ENCODE data around the gene XBP1.
A peak's percentile ranks its signal among the peaks of the same experiment; 100 is the strongest.
"Not testable (repeated sequence)": the region's sequence is repeated elsewhere in the genome, so short reads cannot be mapped to it uniquely, and the experiment has no call there.

The XBP1 gene

GRCh38 chr22:28817919-28818859 is 17.8 kb upstream of the XBP1 start:
- peak; percentile 74 for DNase-seq

- no peak for DNase-seq
These were observed 16.7 kb upstream of the XBP1 start for GRCh38 chr22:28817064-28817463.

- no peak for DNase-seq
These were observed 15.4 kb upstream of the XBP1 start for GRCh38 chr22:28815729-28816128.

- DNase-seq, result no peak
These were observed 14.7 kb upstream of the XBP1 start for GRCh38 chr22:28815111-28815510.

- no peak for DNase-seq
These were observed 13.6 kb upstream of the XBP1 start for GRCh38 chr22:28813772-28814518.

- no peak for DNase-seq
These were observed 12.1 kb upstream of the XBP1 start for GRCh38 chr22:28812516-28812915.

DNA sequence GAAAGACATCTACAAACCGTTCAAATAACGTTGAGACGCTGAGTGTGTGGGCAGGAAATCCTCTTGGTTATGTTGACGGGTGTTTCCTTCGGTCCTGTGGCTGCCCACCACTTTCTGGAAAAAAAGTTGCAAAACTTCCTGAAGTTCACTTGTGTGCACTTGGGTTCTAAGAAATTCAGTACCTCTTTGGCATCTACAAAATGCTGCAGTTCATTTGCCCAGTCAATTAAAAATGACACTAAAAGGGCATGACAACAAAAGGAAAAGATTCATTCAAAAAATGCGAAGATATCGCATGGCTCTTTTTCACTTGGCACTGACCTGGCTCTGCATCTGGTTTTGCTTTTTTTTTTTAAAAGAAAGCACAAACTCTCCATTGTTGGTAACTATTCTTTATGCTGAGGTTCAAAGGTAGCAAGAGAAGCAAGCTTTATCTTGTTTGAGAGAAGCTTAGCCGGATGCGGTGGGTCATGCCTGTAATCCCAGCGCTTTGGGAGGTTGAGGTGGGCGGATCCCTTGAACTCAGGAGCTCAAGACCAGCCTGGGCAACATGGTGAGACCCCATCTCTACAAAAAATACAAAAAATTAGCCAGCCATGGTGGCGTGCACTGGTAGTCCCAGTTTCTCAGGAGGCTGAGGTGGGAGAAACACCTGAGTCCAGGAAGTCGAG is 10.6 kb upstream of the XBP1 start:
- no peak for DNase-seq

DNA sequence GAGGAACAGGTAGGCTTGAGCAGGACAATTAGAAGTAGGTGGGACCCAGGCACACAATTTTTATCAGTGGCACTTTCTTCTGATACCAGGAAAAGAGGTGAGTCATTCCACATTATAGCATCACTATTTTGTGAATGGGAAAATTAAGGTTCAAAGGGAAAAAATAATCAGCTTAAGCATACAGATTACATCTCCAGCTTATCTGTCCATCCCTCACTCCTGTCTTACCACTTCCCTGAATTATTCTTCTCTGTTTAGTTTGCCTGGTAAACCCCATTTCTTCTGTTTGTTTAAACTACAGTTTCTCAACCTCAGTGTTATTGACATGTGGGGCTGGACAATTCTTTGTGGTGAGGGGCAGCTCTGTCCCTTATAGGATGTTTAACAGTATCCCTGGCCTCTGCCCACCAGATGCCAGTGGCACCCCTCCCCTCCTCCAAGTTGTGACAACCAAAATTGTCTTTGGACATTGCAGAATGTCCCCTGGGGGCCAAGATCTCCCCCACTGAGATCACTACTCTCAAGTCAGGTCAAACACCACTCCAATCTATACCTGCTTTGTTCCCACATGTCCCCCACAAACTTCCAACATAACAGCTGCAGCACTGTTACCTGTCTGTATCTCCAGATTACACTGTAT is 8.5 kb upstream of the XBP1 start:
- DNase-seq, result no peak

DNA sequence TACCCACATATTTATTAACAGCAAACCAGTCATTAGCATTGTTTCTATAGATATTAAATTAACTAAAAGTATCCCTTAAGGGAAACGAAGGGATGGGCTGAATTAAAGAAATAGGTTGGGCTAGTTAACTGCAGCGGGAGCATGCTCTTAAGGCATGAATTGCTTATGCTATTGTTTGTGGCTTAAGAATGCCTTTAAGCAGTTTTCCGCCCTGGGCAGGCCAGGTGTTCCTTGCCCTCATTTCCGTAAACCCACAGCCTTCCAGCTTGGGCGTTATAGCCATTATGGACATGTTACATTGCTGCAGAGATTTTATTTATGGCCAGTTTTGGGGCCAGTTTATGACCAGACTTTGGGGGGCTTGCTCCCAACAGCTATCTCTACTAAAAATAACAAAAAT is 5.1 kb upstream of the XBP1 start:
- DNase-seq, result not testable (repeated sequence)

DNA sequence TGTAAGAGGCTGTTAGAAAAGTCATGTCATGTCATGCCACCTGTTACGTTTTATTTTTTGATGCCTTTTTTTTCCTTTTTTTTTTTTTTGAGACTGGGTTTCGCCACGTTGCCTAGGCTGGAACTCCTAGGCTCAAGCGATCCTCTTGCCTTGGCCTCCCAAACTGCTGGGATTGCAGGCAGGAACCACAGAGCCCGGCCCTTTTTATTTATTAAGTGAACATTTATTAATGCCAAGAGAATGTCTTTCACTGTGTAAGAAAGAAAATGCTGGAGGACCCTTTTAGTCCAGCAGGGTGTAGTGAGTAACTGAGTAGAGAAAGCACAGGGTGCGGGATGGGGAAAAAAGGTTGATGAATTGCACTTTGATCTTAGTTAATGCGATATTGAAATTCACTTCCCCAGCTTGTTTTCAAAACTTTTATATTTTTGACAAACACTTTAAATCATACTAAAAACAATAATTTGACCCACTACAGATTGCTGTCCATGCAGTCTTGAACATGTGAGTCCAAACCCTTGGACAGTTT is 2.3 kb upstream of the XBP1 start:
- no peak for DNase-seq

DNA sequence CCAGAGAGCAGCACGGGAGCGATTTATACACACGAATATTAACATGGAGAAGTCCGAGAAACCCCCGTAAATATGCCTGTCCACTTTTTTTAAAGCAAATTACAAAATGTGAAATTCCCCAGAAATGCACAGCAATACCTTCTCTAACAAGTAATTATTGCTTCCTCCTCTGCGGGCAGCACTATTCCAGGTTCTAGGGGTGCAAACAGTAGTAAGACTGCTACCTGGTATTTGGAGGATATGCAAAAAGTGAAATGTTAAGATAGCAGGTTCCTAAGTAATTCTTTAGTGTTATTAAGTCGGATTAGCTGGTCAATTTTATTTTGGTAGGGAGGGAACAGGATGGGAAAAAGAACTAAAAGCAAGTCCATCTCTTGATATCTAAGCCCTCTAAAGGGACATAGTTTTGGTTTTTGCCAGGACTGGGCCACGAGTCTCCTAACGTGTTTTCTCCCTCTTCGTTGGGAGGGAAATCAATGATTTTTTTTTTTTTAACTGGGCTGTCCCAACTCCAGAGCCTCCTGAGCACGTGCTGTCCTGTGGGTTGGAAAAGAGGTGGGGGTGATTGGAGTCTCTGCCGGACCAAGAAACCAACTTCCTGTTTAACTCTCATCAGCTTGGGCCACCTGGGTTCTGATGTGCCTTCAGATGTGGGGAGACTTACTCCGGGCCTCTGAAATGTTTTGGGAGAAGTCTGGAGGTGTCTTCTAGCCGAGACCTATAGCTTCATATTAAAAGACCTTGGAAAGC is 1.7 kb upstream of the XBP1 start:
- DNase-seq, result no peak

DNA sequence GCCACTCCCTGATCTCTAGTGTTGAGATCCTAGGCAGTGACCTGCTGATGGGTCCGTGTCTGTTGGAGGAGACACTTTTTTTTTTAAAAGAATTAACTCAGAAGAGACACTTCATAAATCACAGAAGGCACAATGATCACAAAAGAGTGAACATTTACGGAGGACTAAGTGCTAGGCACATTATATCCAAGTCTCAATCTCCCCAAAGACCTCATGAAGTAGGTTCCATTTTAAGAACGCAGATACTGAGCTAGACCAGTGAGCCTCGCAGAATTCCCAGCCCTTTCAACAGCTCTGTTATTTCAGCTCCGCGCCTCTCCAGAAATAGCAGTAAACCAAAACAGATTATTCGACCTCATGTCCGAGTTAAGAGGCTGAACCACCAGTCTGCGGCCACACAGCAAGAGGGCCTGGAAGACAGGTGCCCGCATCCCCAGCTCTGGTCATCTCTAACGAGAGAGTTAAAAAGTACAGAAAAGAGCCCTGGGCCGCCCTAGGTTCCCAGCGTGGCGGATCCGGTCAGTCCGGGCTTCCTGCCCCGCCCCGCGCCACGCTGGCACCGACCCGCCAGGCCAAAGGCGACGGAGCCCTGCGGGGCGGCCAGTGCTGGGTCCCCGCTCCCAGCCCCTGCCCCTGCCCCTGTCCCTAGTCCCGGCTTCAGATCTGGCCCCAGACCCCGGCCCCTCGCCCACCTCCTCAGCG is 612 bp downstream of the XBP1 start:
- DNase-seq, result no peak

DNA sequence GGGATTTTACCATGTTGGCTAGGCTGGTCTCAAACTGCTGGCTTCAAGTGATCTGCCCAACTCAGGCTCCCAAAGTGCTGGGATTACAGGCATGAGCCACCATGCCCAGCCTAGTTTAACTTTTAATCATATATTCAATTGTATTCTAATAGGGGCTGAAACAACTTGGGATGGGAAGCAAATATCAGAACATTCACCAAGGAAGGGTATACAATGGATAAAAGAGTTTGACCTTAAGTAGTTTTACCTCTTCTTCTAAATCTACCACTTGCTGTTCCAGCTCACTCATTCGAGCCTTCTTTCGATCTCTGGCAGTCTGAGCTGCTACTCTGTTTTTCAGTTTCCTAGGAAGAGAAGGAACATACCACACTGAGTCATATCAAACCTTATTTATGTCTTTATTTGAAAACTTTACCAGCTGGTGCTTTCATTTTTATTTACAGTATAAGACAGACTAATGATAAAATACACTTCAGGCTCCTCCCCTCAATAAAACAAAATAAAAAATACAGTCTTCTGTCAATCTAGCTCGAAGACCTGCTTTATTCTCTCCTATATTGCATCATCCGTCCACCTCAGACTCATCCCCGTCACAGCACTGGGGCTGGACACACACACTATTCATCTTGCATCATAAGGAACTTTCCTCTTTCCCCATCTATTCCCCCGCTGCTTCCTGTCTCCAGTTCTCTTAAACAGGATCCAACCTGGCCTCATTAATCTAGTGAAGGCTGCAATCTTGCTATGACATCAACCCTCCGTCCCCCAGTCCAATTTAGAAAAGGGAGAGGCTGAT is 1.4 kb downstream of the XBP1 start:
- DNase-seq, result no peak

- no peak for DNase-seq
These were observed 4.2 kb downstream of the XBP1 start for GRCh38 chr22:28795932-28796856.

DNA sequence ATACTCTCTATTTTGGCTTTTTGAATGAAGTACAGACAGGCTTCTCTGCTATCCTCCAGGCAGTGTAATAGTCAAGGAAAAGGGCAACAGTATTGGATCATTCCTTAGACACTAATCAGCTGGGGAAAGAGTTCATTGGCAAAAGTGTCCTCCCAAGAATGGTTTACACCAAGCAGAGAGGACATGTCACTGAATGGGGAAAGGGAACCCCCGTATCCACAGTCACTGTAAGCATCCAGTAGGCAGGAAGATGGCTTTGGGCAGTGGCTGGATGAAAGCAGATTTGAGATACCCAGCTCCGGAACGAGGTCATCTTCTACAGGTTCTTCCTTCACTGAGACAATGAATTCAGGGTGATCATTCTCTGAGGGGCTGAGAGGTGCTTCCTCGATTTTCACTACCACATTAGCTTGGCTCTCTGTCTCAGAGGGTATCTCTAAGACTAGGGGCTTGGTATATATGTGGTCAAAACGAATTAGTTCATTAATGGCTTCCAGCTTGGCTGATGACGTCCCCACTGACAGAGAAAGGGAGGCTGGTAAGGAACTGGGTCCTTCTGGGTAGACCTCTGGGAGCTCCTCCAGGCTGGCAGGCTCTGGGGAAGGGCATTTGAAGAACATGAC is 5.2 kb downstream of the XBP1 start:
- DNase-seq, result no peak

DNA sequence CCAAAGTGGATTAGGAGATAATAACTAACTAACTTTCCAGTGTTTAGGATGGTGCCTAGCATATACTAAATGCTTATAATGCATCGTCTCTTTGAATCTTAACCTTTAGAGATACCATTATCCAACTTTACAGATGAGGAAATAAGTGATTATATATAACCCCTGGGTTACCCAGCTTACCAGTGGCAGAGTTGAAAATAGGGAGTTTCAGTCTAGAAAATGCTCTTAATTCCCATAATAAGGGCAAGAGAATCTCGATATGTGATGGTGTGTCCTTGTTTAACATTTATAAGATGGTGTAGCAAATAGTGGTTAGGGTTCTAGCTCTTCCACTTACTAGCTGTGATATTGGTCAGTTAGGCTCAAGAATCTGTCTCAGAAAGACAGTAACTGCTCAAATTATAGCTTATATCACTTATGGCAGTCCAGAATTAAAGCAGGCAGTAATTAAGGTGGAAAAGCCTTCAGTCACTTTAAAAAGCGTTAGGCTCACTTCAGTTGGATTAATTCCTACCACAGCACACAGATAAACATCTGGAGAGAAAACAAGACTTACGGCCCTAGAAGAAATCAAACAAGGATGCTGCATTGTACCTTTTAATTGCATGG is 6.3 kb downstream of the XBP1 start:
- no peak for DNase-seq

GRCh38 chr22:28792491-28793383 is 7.6 kb downstream of the XBP1 start:
- no peak for DNase-seq
